ENCODE measurements around the gene MXD1. TPM values are rescaled to one million over a fixed set of nuclear protein-coding genes. Genes with fewer than 3 reads are reported as not detected.
A peak's percentile ranks its signal among the peaks of the same experiment; 100 is the strongest.

The MXD1 gene
- total RNA-seq, 1 experiment from 2014 or later, result 3.7 TPM

- H3K4me1 Mint-ChIP-seq, result peaks cover 13 to 19% of the 10 kb centered on the region in 2 experiments
- H3K79me1 ChIP-seq (ENCODE audit: insufficient read depth, low read depth, low read length, poor library complexity, severe bottlenecking), result no peaks in the 10 kb centered on the region
- no peak overlapping the region for H4K8ac ChIP-seq (replicated peaks; ENCODE audit: insufficient read length, low read depth, low read length)
- no peak overlapping the region for H3K18ac ChIP-seq (ENCODE audit: insufficient read length, low read depth, low read length)
- peak overlapping the region in 1 of 3 experiments; percentile 54; a peak in 1 of 7 replicates for H3K27ac Mint-ChIP-seq
- no peak overlapping the region for H3K4me2 ChIP-seq (ENCODE audit: insufficient read depth, insufficient read length, low read length)
- no peak overlapping the region for H3K4ac ChIP-seq (ENCODE audit: low read depth, low read length)
- H3K23me2 ChIP-seq (ENCODE audit: insufficient read length, low read depth, low read length, poor library complexity, severe bottlenecking), result no peaks in the 10 kb centered on the region
- H3K27ac ChIP-seq (ENCODE audit: insufficient read length, low read depth, low read length), result no peak overlapping the region
- H3T11ph ChIP-seq (ENCODE audit: low read length), result no peak overlapping the region
- no peak overlapping the region for H4K91ac ChIP-seq (ENCODE audit: insufficient read length, low read depth, low read length)
- H3K4me1 ChIP-seq (ENCODE audit: insufficient read depth, low read length), result no peaks in the 10 kb centered on the region
- H2AK5ac ChIP-seq (ENCODE audit: insufficient read length, low read length), result no peak overlapping the region
- H3K9me3 ChIP-seq (ENCODE audit: control insufficient read depth, low read depth, low read length), result no peaks in the 10 kb centered on the region
- H3K4me3 Mint-ChIP-seq, result no peak overlapping the region
- no peaks in the 10 kb centered on the region for H3K27me3 ChIP-seq (ENCODE audit: insufficient read depth, low read length)
- no peak overlapping the region for H4K5ac ChIP-seq (ENCODE audit: insufficient read length, low read depth, low read length)
- no peak overlapping the region for H2BK120ac ChIP-seq (ENCODE audit: low read depth, low read length, poor library complexity, severe bottlenecking)
- peaks cover 0 to 23% (median 10%) of the 10 kb centered on the region in 3 experiments; a peak in 5 of 7 replicates for H3K36me3 Mint-ChIP-seq (ENCODE audit: insufficient read depth in 1 of 3, low read depth in 3 of 3)
- H2BK5ac ChIP-seq (ENCODE audit: insufficient read length, low read length), result no peak overlapping the region
- no CpG with 5 or more reads among the region's 4 CpGs for WGBS (ENCODE audit: extremely low coverage, insufficient read length, low lambda C conversion rate)
- H2AFZ ChIP-seq (ENCODE audit: low read length), result no peak overlapping the region
- H3K9me3 Mint-ChIP-seq, result no peaks in the 10 kb centered on the region
- no peak overlapping the region for H2BK12ac ChIP-seq (ENCODE audit: insufficient read length, low read depth, low read length)
- no peaks in the 10 kb centered on the region for H3K79me2 ChIP-seq (ENCODE audit: insufficient read depth, low read length)
- TF ChIP-seq CTCF (conservative IDR thresholded peaks at IDR 0.05), result no peak
- H4K20me1 ChIP-seq (ENCODE audit: control insufficient read depth, insufficient read depth, insufficient read length), result no peaks in the 10 kb centered on the region
- no peak overlapping the region for H3K56ac ChIP-seq (ENCODE audit: insufficient read length, low read depth, low read length)
- no peak overlapping the region for H3K9ac ChIP-seq (ENCODE audit: extremely low read depth, insufficient read length, low read length)
- no peak for DNase-seq
- no peak overlapping the region for H2BK20ac ChIP-seq (ENCODE audit: low read depth, low read length, poor library complexity, severe bottlenecking)
- no peaks in the 10 kb centered on the region for H3K27me3 Mint-ChIP-seq (ENCODE audit: low read depth)
- no peak overlapping the region for H2BK15ac ChIP-seq (ENCODE audit: low read depth, low read length)
- H3K14ac ChIP-seq (ENCODE audit: insufficient read depth, low read length), result no peak overlapping the region
- no peak overlapping the region for H3K23ac ChIP-seq (ENCODE audit: insufficient read length, low read depth, low read length)
Measured at GRCh38 chr2:69933839-69934613, 19.1 kb downstream of the MXD1 start.

Data from H9 (cell line).